ENCODE results near the gene C17orf78.
"Not testable (repeated sequence)": the region's sequence is repeated elsewhere in the genome, so short reads cannot be mapped to it uniquely, and the experiment has no call there.

Gene C17orf78

DNA sequence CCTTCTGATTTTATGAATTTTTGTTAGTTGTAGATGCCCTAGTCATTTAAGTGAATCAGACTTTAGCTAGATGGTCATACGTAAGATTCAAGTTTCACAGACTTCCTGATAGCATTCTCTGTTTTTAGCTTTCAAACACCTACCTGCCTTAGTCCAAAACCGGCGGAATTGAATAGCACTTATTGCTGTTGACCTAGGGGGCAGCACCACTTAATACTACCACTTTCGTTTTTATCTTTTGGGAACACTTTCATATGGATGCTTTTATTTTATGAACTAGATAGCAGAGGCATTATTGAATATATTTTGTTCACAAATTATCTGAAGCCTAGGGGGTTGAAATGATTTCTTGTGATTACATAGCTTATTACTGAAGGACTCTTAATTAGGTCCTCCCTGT, 62.4 kb downstream of the C17orf78 start:
- no peak for DNase-seq (ENCODE audit: low read depth, low spot score)

DNA sequence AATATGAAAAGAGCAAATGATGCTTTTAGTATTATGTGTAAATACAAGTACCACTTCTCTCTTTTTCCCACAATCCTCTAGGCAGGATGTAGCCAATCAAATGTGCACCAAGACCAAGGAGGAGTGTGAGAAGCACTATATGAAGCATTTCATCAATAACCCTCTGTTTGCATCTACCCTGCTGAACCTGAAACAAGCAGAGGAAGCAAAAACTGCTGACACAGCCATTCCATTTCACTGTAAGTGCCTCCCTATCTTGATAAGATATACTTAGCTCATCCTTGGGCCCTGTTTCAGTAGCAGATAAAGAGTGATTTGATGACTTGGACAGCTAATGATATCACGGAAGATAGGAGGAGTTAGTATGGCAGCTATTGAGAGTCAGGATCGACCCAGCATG, 64.6 kb downstream of the C17orf78 start:
- DNase-seq (ENCODE audit: low read depth, low spot score): no peak

DNA sequence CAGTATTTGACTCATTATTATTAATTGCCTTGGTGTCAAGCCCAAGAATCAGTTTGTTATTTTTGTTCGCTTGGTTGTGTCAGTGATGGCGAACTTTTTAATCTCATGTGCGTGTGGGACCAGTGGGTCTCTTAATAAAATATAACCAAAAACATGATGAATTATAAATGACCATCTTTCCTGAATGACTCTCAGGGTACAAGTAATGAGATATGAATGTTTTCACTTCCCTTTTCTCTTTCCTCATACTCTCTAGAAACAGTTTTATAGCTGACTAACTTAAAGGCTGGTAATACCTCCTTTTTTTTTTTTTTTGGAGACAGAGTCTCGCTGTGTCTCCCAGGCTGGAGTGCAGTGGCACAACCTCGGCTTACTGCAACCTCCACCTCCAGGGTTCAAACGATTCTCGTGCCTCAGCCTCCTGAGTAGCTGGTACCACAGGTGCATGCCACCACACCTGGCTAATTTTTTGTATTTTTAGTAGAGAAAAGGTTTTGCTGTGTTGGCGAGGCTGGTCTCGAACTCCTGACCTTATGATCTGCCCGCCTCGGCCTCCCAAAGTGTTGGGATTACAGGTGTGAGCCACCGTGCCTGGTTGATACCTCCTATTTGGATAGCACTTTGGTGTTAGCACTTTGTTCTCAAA, 65.7 kb downstream of the C17orf78 start:
- not testable (repeated sequence) for DNase-seq (ENCODE audit: low read depth, low spot score)

All from brain pericyte (primary cell).